GM12891 (cell line): ENCODE data around the gene TRAPPC6A.

Source experiments
- POLR2A ChIP-seq: IDR thresholded peaks from 2 replicates; pipeline ENCODE4 v1.6.1; 2011; ENCODE audit warnings: low read depth, low read length, control low read depth
- POLR2AphosphoS5 ChIP-seq: IDR thresholded peaks from 2 replicates; pipeline ENCODE4 v1.6.1; 2011; ENCODE audit warnings: low read depth, low read length, control low read depth
- TAF1 ChIP-seq: IDR thresholded peaks from 2 replicates; pipeline ENCODE4 v1.6.1; 2011; ENCODE audit warnings: low read depth, low read length, control low read depth

DNA sequence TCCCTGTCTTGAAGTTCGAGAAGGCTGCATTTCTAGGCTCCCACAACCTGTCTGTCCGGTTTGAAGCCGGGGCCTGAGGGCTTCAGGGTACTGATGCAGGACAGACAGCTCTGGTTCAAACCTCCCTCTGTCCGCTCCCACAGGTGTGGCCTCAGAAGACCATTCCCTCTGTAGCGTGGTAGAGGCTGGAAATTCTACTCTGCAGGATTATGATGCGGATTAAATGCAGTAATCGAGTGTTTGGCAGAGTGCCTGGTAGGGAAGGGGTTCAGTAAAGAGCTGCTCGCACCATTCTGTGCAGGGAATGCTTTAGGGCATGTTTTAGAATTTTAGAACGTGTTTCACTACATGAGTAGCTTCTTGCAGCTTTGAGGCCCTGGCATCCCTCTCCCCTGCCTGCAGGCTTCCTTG is 54.6 kb downstream of the TRAPPC6A start:
- TF ChIP-seq POLR2AphosphoS5, result no peak
- TF ChIP-seq POLR2A, result no peak
- TF ChIP-seq TAF1, result no peak
